MM.1S (cell line): Measurements from ENCODE around the gene DKK3.

Experiments used
- DNase-seq: peaks from one replicate; pipeline ENCODE4 v3.0.0-alpha.2; 2015
- H2AFZ ChIP-seq: fragments of 300-600 bp; sonication (generic); 2 replicates; pipeline ENCODE4 v1.6.0; 2016; ENCODE audit warnings: antibody characterized with exemption, low read length
- H3F3A ChIP-seq: fragments of 300-600 bp; sonication (generic); 2 replicates; pipeline ENCODE4 v1.6.1; 2016; ENCODE audit warnings: mild to moderate bottlenecking, antibody characterized with exemption, low read length, moderate library complexity, mixed read lengths; ENCODE audit not compliant: insufficient read depth
- H3K27ac ChIP-seq: fragments of 300-600 bp; sonication (generic); 2 replicates; pipeline ENCODE4 v1.5.1; 2016; ENCODE audit warnings: mild to moderate bottlenecking, low read length
- H3K27me3 ChIP-seq: fragments of 300-600 bp; sonication (generic); replicated peaks from 2 replicates; pipeline ENCODE4 v1.6.0; 2016; ENCODE audit warnings: low read length; ENCODE audit not compliant: insufficient read depth
- H3K36me3 ChIP-seq: fragments of 300-600 bp; sonication (generic); replicated peaks from 2 replicates; pipeline ENCODE4 v1.6.1; 2016; ENCODE audit warnings: mild to moderate bottlenecking, low read length, mixed read lengths; ENCODE audit not compliant: insufficient read depth
- H3K4me1 ChIP-seq: fragments of 300-600 bp; sonication (generic); 2 replicates; pipeline ENCODE4 v1.6.1; 2016; ENCODE audit warnings: low read length, mixed read lengths
- H3K4me2 ChIP-seq: fragments of 300-600 bp; sonication (generic); 2 replicates; pipeline ENCODE4 v1.6.0; 2016; ENCODE audit warnings: low read depth, low read length
- H3K4me3 ChIP-seq: fragments of 300-600 bp; sonication (generic); 2 replicates; pipeline ENCODE4 v1.5.1; 2016; ENCODE audit warnings: low read length, mixed read lengths
- H3K79me2 ChIP-seq: fragments of 300-600 bp; sonication (generic); 2 replicates; pipeline ENCODE4 v1.6.1; 2016; ENCODE audit warnings: mixed run types, low read length, mixed read lengths
- H3K9ac ChIP-seq: fragments of 300-600 bp; sonication (generic); 2 replicates; pipeline ENCODE4 v1.6.1; 2016; ENCODE audit warnings: low read length, mixed read lengths
- H3K9me2 ChIP-seq: fragments of 300-600 bp; sonication (generic); replicated peaks from 2 replicates; pipeline ENCODE4 v1.6.1; 2016; ENCODE audit warnings: mild to moderate bottlenecking, low read length, mixed read lengths; ENCODE audit not compliant: insufficient read depth
- H3K9me3 ChIP-seq: fragments of 300-600 bp; sonication (generic); replicated peaks from 2 replicates; pipeline ENCODE4 v1.6.1; 2016; ENCODE audit warnings: mild to moderate bottlenecking, low read length, mixed read lengths; ENCODE audit not compliant: insufficient read depth
- H4K20me1 ChIP-seq: fragments of 300-600 bp; sonication (generic); 2 replicates; pipeline ENCODE4 v1.6.1; 2016; ENCODE audit warnings: mild to moderate bottlenecking, low read length, moderate library complexity, mixed read lengths; ENCODE audit not compliant: insufficient read depth
- EZH2 ChIP-seq: fragments of 300-600 bp; sonication (generic); optimal IDR thresholded peaks from 2 replicates; pipeline ENCODE3; 2017; ENCODE audit warnings: low read depth, mild to moderate bottlenecking, antibody characterized with exemption, low read length, mixed read lengths
- EZH2phosphoT487 ChIP-seq: fragments of 300-600 bp; sonication (generic); IDR thresholded peaks from 2 replicates; pipeline ENCODE4 v1.6.1; 2018; ENCODE audit warnings: antibody characterized with exemption, low read length
- TF ChIP-seq, protein P1 (sequence below): fragments of 300-600 bp; sonication (generic); IDR thresholded peaks from 2 replicates; pipeline ENCODE4 v1.5.1; 2016; ENCODE audit warnings: antibody characterized with exemption, low read length, mixed read lengths

DKK3 gene

DNA sequence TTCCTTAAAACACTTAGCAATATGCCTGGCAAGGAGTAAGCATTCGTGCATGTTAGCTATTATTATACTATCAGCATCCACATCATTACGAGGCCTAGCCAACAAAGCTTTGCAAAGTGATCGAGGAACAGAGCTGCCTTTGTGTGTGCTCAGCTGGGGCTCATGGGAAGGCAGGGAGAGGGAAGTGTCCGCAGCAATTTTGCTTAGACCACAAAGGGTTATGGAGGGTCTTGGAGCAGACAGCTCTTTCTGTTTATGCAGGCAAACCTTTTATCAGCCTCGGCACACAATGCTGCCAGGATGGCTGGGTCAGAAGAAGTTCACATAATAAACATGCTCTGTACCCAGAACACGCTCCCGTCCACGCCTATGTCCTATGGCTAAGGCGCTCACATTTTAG lies 10.9 kb upstream of the DKK3 start:
- Histone ChIP-seq H3K9me3 (no peaks in the 10 kb centered on the region), H3K79me2 (no peaks in the 10 kb centered on the region), H3F3A (peaks cover 11% of the 10 kb centered on the region; the same call in 1 of the 2 replicates), H3K4me3 (no peak overlapping the region), H3K9ac (no peak overlapping the region), H3K36me3 (no peaks in the 10 kb centered on the region), H3K27ac (no peak overlapping the region), H2AFZ (no peak overlapping the region), H3K4me2 (no peak overlapping the region), H4K20me1 (no peaks in the 10 kb centered on the region), H3K9me2 (no peaks in the 10 kb centered on the region), H3K4me1 (peaks cover 19% of the 10 kb centered on the region), H3K27me3 (no peaks in the 10 kb centered on the region)
- DNase-seq: no peak
- TF ChIP-seq EZH2phosphoT487 (no peak), EZH2 (no peak)
- TF ChIP-seq, protein P1, sequence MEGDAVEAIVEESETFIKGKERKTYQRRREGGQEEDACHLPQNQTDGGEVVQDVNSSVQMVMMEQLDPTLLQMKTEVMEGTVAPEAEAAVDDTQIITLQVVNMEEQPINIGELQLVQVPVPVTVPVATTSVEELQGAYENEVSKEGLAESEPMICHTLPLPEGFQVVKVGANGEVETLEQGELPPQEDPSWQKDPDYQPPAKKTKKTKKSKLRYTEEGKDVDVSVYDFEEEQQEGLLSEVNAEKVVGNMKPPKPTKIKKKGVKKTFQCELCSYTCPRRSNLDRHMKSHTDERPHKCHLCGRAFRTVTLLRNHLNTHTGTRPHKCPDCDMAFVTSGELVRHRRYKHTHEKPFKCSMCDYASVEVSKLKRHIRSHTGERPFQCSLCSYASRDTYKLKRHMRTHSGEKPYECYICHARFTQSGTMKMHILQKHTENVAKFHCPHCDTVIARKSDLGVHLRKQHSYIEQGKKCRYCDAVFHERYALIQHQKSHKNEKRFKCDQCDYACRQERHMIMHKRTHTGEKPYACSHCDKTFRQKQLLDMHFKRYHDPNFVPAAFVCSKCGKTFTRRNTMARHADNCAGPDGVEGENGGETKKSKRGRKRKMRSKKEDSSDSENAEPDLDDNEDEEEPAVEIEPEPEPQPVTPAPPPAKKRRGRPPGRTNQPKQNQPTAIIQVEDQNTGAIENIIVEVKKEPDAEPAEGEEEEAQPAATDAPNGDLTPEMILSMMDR: no peak

- Histone ChIP-seq H4K20me1 (no peaks in the 10 kb centered on the region), H3K4me2 (no peak overlapping the region), H3K36me3 (no peaks in the 10 kb centered on the region), H3K9ac (no peak overlapping the region), H3F3A (peaks cover 11% of the 10 kb centered on the region; the same call in 1 of the 2 replicates), H3K27ac (no peak overlapping the region), H3K4me3 (no peak overlapping the region), H3K27me3 (no peaks in the 10 kb centered on the region), H3K79me2 (no peaks in the 10 kb centered on the region), H3K9me3 (no peaks in the 10 kb centered on the region), H3K4me1 (peaks cover 25% of the 10 kb centered on the region), H2AFZ (no peak overlapping the region), H3K9me2 (no peaks in the 10 kb centered on the region)
- no peak for DNase-seq
- TF ChIP-seq, protein P1: no peak
- TF ChIP-seq EZH2phosphoT487 (no peak), EZH2 (no peak)
These were observed 9.5 kb upstream of the DKK3 start for GRCh38 chr11:12017865-12018453.

- Histone ChIP-seq H3K9me2 (no peaks in the 10 kb centered on the region), H3K36me3 (no peaks in the 10 kb centered on the region), H3K4me2 (peak overlapping the region; percentile 42), H3K9me3 (no peaks in the 10 kb centered on the region), H3K79me2 (no peaks in the 10 kb centered on the region), H3K4me3 (no peak overlapping the region), H2AFZ (no peak overlapping the region), H3K27me3 (no peaks in the 10 kb centered on the region), H4K20me1 (no peaks in the 10 kb centered on the region), H3K9ac (no peak overlapping the region), H3F3A (peaks cover 11% of the 10 kb centered on the region; the same call in 1 of the 2 replicates), H3K27ac (peak overlapping the region; percentile 31; the same call in 1 of the 2 replicates), H3K4me1 (peaks cover 25% of the 10 kb centered on the region)
- TF ChIP-seq, protein P1: no peak
- TF ChIP-seq EZH2: no peak
- DNase-seq: no peak
These were observed 8.8 kb upstream of the DKK3 start for GRCh38 chr11:12017243-12017678.
